SU-DHL-6 (cell line): ENCODE data around the gene RHOJ.

Experiments
- CTCF ChIP-seq: fragments of 200-600 bp; sonication (generic); IDR thresholded peaks from one replicate; pipeline ENCODE4 v1.5.1; 2017; ENCODE audit warnings: antibody characterized with exemption, mild to moderate bottlenecking, low read length, moderate library complexity; ENCODE audit not compliant: insufficient read depth, poor library complexity, severe bottlenecking
- EZH2phosphoT487 ChIP-seq: fragments of 200-600 bp; sonication (generic), shearing (Covaris generic); conservative IDR thresholded peaks from 2 replicates; pipeline ENCODE4 v1.6.1; 2018; ENCODE audit warnings: mild to moderate bottlenecking, antibody characterized with exemption, low read length, moderate library complexity, mixed read lengths

DNA sequence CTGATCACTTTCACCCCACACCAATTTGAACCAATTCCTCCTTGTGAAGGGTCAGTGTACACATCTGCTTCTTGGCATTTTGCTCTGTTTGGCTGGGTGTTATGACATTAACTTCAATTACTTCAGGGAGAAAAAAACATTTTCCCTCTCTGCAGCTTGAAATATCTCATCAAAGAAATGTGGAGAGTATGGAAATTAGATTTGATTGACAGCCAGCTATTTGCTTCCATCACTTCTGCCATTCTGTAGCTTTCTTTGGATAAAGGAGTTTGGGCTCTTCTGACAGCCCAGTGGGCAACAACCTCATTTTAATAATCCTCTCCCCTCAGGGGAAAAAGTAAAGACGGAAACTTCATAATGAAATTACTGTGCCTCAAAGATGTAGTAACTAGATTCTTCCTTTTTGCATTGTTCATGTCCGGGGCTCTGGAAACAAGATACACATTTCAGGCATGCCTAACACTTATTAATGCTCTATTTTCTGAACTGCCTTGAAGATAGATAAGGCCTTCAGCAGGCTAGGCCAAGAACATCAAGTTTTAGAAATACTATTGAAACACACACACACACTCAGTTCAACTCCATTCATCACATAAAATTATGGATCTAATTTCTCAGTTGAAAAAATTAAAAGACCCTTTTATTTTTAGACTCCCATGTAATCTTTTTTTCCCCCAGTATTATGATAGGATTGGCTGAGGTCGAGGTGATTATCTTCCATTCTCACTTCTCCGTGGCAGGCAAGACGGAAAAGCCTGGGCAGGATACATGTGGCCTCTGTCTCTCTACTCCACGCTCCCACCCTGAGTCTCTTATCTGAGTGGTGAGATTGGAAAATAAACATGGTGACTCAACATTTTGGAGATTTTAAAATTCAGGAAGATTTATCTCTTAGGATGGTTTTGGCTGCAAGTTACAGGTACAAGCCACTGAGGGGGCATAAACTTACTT is 124.8 kb downstream of the RHOJ start:
- TF ChIP-seq CTCF (no peak), EZH2phosphoT487 (no peak)
